HEK293 (cell line): Measurements from ENCODE around the gene TRMT61A.
A peak's percentile ranks its signal among the peaks of the same experiment; 100 is the strongest.

ENCODE experiments used
- CTCF ChIA-PET: fragments of 350-600 bp; formaldehyde crosslinking; extraction: SDS; loops from one replicate; lab custom pipeline; 2021; ENCODE audit warnings: antibody characterized with exemption; lab: Yijun Ruan, JAX
- POLR2A ChIA-PET: fragments of 300-600 bp; formaldehyde crosslinking; extraction: SDS; loops from one replicate; lab custom pipeline; 2020; ENCODE audit warnings: antibody characterized with exemption, inconsistent platforms; lab: Yijun Ruan, JAX
- H3K27ac ChIP-seq: fragments of 200-500 bp; sonication (Bioruptor generic); 2 replicates; pipeline ENCODE4 v1.5.1; 2014; ENCODE audit warnings: low read depth, low read length, control low read depth, inconsistent platforms; ENCODE audit errors: extremely low read depth
- H3K36me3 ChIP-seq, 2 experiments: fragments of 200-500 bp in 1 of 2; sonication (Bioruptor generic) in 1 of 2; 1 replicate in 1 of 2; 2 replicates in 1 of 2; pipeline ENCODE4 v1.5.1; 2014 to 2017; ENCODE audit warnings: inconsistent platforms in 2 of 2, low read length in 2 of 2; ENCODE audit not compliant: control insufficient read depth in 2 of 2, insufficient read depth in 1 of 2
- H3K4me1 ChIP-seq: fragments of 200-500 bp; sonication (Bioruptor generic); 2 replicates; pipeline ENCODE4 v1.5.1; 2014; ENCODE audit warnings: mild to moderate bottlenecking, low read length, inconsistent platforms; ENCODE audit not compliant: control insufficient read depth, insufficient read depth
- H3K4me3 ChIP-seq: 2 replicates; pipeline ENCODE4 v1.5.1; 2011; ENCODE audit warnings: low read depth, mild to moderate bottlenecking, control low read depth, low read length, moderate library complexity
- H3K9me3 ChIP-seq: fragments of 200-500 bp; sonication (Bioruptor generic); 2 replicates; pipeline ENCODE4 v1.5.1; 2014; ENCODE audit warnings: low read depth, low read length, inconsistent platforms; ENCODE audit not compliant: control insufficient read depth, insufficient read depth
- BCL11A ChIP-seq: fragments of 450-650 bp; formaldehyde crosslinking; IDR thresholded peaks from 2 replicates; pipeline ENCODE4 v1.5.1; 2016; ENCODE audit warnings: low read depth, missing biosample characterization, missing genetic modification characterization
- RBAK ChIP-seq: fragments of 450-650 bp; formaldehyde crosslinking; IDR thresholded peaks from 2 replicates; pipeline ENCODE4 v1.5.1; 2016; ENCODE audit warnings: missing biosample characterization, missing genetic modification characterization
- SP7 ChIP-seq: fragments of 450-650 bp; formaldehyde crosslinking; IDR thresholded peaks from 2 replicates; pipeline ENCODE4 v1.5.1; 2016; ENCODE audit warnings: missing biosample characterization, missing genetic modification characterization
- YY2 ChIP-seq: fragments of 450-650 bp; formaldehyde crosslinking; IDR thresholded peaks from 2 replicates; pipeline ENCODE4 v1.5.1; 2016; ENCODE audit warnings: missing biosample characterization, missing genetic modification characterization
- ZBTB20 ChIP-seq: fragments of 450-650 bp; formaldehyde crosslinking; IDR thresholded peaks from 2 replicates; pipeline ENCODE4 v1.5.1; 2016; ENCODE audit warnings: missing biosample characterization, missing genetic modification characterization
- ZFP37 ChIP-seq: fragments of 450-650 bp; formaldehyde crosslinking; IDR thresholded peaks from 2 replicates; pipeline ENCODE4 v1.5.1; 2016; ENCODE audit warnings: missing biosample characterization, missing genetic modification characterization
- ZNF121 ChIP-seq: fragments of 450-650 bp; formaldehyde crosslinking; IDR thresholded peaks from 2 replicates; pipeline ENCODE4 v1.5.1; 2016; ENCODE audit warnings: missing biosample characterization, missing genetic modification characterization
- ZNF146 ChIP-seq: fragments of 450-650 bp; formaldehyde crosslinking; IDR thresholded peaks from 2 replicates; pipeline ENCODE4 v1.5.1; 2016; ENCODE audit warnings: missing biosample characterization, missing genetic modification characterization
- ZNF211 ChIP-seq: fragments of 450-650 bp; formaldehyde crosslinking; IDR thresholded peaks from 2 replicates; pipeline ENCODE4 v1.5.1; 2016; ENCODE audit warnings: low read depth, missing biosample characterization, missing genetic modification characterization
- ZNF423 ChIP-seq: fragments of 450-650 bp; formaldehyde crosslinking; IDR thresholded peaks from 2 replicates; pipeline ENCODE4 v1.5.1; 2016; ENCODE audit warnings: missing biosample characterization, missing genetic modification characterization
- ZNF473 ChIP-seq: fragments of 450-650 bp; formaldehyde crosslinking; IDR thresholded peaks from 2 replicates; pipeline ENCODE4 v1.5.1; 2017; ENCODE audit warnings: missing biosample characterization, missing genetic modification characterization
- ZNF501 ChIP-seq: fragments of 450-650 bp; formaldehyde crosslinking; IDR thresholded peaks from 2 replicates; pipeline ENCODE4 v1.5.1; 2016; ENCODE audit warnings: missing biosample characterization, missing genetic modification characterization
- ZNF610 ChIP-seq: fragments of 450-650 bp; formaldehyde crosslinking; IDR thresholded peaks from 2 replicates; pipeline ENCODE4 v1.5.1; 2016; ENCODE audit warnings: missing biosample characterization, missing genetic modification characterization, borderline replicate concordance
- ZNF837 ChIP-seq: fragments of 450-650 bp; formaldehyde crosslinking; IDR thresholded peaks from 2 replicates; pipeline ENCODE4 v1.5.1; 2016; ENCODE audit warnings: missing biosample characterization, missing genetic modification characterization
- TF ChIP-seq, protein P1 (sequence below): fragments of 450-650 bp; formaldehyde crosslinking; IDR thresholded peaks from 2 replicates; pipeline ENCODE4 v1.5.1; 2017; ENCODE audit warnings: missing biosample characterization, mild to moderate bottlenecking, missing genetic modification characterization, moderate library complexity
- TF ChIP-seq, protein P2 (sequence below): fragments of 450-650 bp; formaldehyde crosslinking; IDR thresholded peaks from 2 replicates; pipeline ENCODE4 v1.5.1; 2016; ENCODE audit warnings: missing biosample characterization, missing genetic modification characterization
- TF ChIP-seq, protein P3 (sequence below): fragments of 450-650 bp; formaldehyde crosslinking; IDR thresholded peaks from 2 replicates; pipeline ENCODE4 v1.5.1; 2017; ENCODE audit warnings: missing biosample characterization, missing genetic modification characterization
- TF ChIP-seq, protein P4 (sequence below): fragments of 450-650 bp; formaldehyde crosslinking; IDR thresholded peaks from 2 replicates; pipeline ENCODE4 v1.5.1; 2017; ENCODE audit warnings: missing biosample characterization, missing genetic modification characterization
- TF ChIP-seq, protein P5 (sequence below): fragments of 450-650 bp; formaldehyde crosslinking; IDR thresholded peaks from 2 replicates; pipeline ENCODE4 v1.5.1; 2016; ENCODE audit warnings: missing biosample characterization, missing genetic modification characterization, borderline replicate concordance

Gene TRMT61A

DNA sequence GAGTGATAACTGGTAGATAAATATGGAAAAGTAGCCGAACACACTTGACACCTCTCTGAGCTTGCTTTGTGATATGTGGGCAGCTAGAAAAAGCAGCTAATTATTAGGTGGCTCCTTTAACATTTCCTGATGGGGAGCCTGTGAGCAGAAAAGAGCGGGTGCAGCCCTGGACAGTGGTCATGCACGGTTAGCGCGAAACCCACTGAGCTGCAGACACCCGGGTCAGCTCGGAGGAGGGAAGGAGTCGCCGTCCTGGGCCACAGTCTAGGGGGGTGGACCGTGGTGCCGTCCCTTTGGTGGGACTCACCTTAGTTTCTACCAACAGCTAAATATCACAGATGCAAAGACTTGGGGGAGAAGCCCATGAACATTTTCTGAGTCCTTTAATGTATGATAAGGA is 40.4 kb downstream of the TRMT61A start:
- Histone ChIP-seq H3K27ac (no peak overlapping the region), H3K4me3 (no peak overlapping the region), H3K36me3 (peaks cover 8 to 10% of the 10 kb centered on the region in 2 experiments; a peak in 2 of 3 replicates), H3K9me3 (no peaks in the 10 kb centered on the region)
- POLR2A ChIA-PET: no interaction called here
- TF ChIP-seq SP7: 0 out of 2 replicates have a peak, but pooled peaks have one; percentile 2
- TF ChIP-seq BCL11A (tag by site-specific recombination): no peak
- TF ChIP-seq, all 188 proteins: peak for 1
- H3K4me1 ChIP-seq: peaks cover 3% of the 10 kb centered on the region; the same call in 1 of the 2 replicates
- CTCF ChIA-PET: interaction anchor here (0.7 to 1.8 kb wide), 2 partner anchors 47 to 51 kb away, joined by 3 to 6 read pairs; partner anchors contain the start of gene CKB

DNA sequence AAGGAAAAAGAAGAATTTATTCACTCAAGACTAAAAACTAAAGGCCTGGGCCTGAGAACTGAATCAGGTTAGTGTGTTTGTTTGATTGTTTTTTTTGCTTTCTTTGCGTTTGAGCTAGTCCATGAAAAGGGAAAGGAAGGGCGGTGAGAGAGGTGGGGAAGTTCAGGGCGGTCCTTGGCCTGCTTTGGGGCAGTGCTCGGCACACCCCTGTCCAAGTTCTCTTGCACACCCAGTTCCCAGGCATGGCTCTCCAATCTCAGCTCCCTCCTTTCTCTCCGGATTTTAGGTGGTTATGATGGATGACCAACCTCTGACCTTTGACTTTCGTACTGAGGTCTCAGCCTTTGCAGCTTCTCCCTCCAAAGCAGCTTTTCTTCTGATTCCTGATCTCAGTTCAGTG is 45.1 kb downstream of the TRMT61A start:
- ChIA-PET POLR2A (no interaction called here), CTCF (interaction anchor here (0.6 to 0.8 kb wide), 5 partner anchors 8 to 338 kb away, joined by 3 to 4 read pairs (median 3); no protein-coding TSS in a partner anchor)
- Histone ChIP-seq H3K27ac (no peak overlapping the region), H3K36me3 (peaks cover 10 to 33% of the 10 kb centered on the region in 2 experiments; a peak in 2 of 3 replicates), H3K9me3 (no peaks in the 10 kb centered on the region), H3K4me3 (no peak overlapping the region), H3K4me1 (peaks cover 10% of the 10 kb centered on the region)
- TF ChIP-seq, protein P1, sequence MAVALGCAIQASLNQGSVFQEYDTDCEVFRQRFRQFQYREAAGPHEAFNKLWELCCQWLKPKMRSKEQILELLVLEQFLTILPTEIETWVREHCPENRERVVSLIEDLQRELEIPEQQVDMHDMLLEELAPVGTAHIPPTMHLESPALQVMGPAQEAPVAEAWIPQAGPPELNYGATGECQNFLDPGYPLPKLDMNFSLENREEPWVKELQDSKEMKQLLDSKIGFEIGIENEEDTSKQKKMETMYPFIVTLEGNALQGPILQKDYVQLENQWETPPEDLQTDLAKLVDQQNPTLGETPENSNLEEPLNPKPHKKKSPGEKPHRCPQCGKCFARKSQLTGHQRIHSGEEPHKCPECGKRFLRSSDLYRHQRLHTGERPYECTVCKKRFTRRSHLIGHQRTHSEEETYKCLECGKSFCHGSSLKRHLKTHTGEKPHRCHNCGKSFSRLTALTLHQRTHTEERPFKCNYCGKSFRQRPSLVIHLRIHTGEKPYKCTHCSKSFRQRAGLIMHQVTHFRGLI (tag by site-specific recombination): no peak
- TF ChIP-seq RBAK (no peak), ZNF211 (tag by site-specific recombination) (no peak), ZNF473 (tag by site-specific recombination) (no peak), YY2 (tag by site-specific recombination) (no peak), ZNF837 (tag by site-specific recombination) (no peak), BCL11A (tag by site-specific recombination) (no peak), ZNF146 (no peak), ZNF501 (no peak), ZNF610 (tag by site-specific recombination) (no peak), ZBTB20 (tag by site-specific recombination) (no peak), ZFP37 (no peak), ZNF423 (no peak), ZNF121 (tag by site-specific recombination) (no peak)
- TF ChIP-seq, protein P2, sequence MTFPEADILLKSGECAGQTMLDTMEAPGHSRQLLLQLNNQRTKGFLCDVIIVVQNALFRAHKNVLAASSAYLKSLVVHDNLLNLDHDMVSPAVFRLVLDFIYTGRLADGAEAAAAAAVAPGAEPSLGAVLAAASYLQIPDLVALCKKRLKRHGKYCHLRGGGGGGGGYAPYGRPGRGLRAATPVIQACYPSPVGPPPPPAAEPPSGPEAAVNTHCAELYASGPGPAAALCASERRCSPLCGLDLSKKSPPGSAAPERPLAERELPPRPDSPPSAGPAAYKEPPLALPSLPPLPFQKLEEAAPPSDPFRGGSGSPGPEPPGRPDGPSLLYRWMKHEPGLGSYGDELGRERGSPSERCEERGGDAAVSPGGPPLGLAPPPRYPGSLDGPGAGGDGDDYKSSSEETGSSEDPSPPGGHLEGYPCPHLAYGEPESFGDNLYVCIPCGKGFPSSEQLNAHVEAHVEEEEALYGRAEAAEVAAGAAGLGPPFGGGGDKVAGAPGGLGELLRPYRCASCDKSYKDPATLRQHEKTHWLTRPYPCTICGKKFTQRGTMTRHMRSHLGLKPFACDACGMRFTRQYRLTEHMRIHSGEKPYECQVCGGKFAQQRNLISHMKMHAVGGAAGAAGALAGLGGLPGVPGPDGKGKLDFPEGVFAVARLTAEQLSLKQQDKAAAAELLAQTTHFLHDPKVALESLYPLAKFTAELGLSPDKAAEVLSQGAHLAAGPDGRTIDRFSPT (tag by site-specific recombination): no peak
- TF ChIP-seq, protein P3, sequence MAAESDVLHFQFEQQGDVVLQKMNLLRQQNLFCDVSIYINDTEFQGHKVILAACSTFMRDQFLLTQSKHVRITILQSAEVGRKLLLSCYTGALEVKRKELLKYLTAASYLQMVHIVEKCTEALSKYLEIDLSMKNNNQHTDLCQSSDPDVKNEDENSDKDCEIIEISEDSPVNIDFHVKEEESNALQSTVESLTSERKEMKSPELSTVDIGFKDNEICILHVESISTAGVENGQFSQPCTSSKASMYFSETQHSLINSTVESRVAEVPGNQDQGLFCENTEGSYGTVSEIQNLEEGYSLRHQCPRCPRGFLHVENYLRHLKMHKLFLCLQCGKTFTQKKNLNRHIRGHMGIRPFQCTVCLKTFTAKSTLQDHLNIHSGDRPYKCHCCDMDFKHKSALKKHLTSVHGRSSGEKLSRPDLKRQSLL (tag by site-specific recombination): no peak
- TF ChIP-seq, protein P4, sequence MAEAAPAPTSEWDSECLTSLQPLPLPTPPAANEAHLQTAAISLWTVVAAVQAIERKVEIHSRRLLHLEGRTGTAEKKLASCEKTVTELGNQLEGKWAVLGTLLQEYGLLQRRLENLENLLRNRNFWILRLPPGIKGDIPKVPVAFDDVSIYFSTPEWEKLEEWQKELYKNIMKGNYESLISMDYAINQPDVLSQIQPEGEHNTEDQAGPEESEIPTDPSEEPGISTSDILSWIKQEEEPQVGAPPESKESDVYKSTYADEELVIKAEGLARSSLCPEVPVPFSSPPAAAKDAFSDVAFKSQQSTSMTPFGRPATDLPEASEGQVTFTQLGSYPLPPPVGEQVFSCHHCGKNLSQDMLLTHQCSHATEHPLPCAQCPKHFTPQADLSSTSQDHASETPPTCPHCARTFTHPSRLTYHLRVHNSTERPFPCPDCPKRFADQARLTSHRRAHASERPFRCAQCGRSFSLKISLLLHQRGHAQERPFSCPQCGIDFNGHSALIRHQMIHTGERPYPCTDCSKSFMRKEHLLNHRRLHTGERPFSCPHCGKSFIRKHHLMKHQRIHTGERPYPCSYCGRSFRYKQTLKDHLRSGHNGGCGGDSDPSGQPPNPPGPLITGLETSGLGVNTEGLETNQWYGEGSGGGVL (tag by site-specific recombination): no peak
- TF ChIP-seq, protein P5, sequence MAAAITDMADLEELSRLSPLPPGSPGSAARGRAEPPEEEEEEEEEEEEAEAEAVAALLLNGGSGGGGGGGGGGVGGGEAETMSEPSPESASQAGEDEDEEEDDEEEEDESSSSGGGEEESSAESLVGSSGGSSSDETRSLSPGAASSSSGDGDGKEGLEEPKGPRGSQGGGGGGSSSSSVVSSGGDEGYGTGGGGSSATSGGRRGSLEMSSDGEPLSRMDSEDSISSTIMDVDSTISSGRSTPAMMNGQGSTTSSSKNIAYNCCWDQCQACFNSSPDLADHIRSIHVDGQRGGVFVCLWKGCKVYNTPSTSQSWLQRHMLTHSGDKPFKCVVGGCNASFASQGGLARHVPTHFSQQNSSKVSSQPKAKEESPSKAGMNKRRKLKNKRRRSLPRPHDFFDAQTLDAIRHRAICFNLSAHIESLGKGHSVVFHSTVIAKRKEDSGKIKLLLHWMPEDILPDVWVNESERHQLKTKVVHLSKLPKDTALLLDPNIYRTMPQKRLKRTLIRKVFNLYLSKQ (tag by site-specific recombination): no peak
